Measurements from ENCODE around the gene HSD17B2.

The HSD17B2 gene

GRCh38 chr16:82034981-82035612 is at the start of gene HSD17B2:
HSD17B2 (plus strand) TSS chr16:82035253; CDS start chr16:82035425, 172 bp downstream.
- H3K4me1 ChIP-seq (ENCODE audit: insufficient read depth, low read length, severe bottlenecking): no peaks in the 10 kb centered on the region
- H3F3A ChIP-seq (ENCODE audit: insufficient read depth, low read length): no peaks in the 10 kb centered on the region
- H3K9me3 ChIP-seq (ENCODE audit: low read length): no peaks in the 10 kb centered on the region
- no peaks in the 10 kb centered on the region for H3K27me3 ChIP-seq (ENCODE audit: insufficient read depth, low read length)
- TF ChIP-seq, protein P1, sequence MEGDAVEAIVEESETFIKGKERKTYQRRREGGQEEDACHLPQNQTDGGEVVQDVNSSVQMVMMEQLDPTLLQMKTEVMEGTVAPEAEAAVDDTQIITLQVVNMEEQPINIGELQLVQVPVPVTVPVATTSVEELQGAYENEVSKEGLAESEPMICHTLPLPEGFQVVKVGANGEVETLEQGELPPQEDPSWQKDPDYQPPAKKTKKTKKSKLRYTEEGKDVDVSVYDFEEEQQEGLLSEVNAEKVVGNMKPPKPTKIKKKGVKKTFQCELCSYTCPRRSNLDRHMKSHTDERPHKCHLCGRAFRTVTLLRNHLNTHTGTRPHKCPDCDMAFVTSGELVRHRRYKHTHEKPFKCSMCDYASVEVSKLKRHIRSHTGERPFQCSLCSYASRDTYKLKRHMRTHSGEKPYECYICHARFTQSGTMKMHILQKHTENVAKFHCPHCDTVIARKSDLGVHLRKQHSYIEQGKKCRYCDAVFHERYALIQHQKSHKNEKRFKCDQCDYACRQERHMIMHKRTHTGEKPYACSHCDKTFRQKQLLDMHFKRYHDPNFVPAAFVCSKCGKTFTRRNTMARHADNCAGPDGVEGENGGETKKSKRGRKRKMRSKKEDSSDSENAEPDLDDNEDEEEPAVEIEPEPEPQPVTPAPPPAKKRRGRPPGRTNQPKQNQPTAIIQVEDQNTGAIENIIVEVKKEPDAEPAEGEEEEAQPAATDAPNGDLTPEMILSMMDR (IDR thresholded peaks at IDR 0.05; ENCODE audit: low read length): no peak
- no peaks in the 10 kb centered on the region for H3K36me3 ChIP-seq (ENCODE audit: insufficient read depth, low read length)
- H3K4me3 ChIP-seq (ENCODE audit: low read depth, low read length, poor library complexity, severe bottlenecking): no peak within 1 kb of the TSS
- H3K9ac ChIP-seq (ENCODE audit: low read length): no peak within 1 kb of the TSS
- H3K27ac ChIP-seq (ENCODE audit: low read depth, low read length, poor library complexity, severe bottlenecking): no peak within 1 kb of the TSS
- H2AFZ ChIP-seq (ENCODE audit: low read length): no peak within 1 kb of the TSS
- H3K4me2 ChIP-seq (ENCODE audit: low read length): no peak within 1 kb of the TSS
- no peaks in the 10 kb centered on the region for H3K9me2 ChIP-seq (ENCODE audit: low read depth, low read length)
- H4K20me1 ChIP-seq (ENCODE audit: insufficient read depth, low read length): no peaks in the 10 kb centered on the region
- H3K79me2 ChIP-seq (ENCODE audit: insufficient read depth, low read length): no peaks in the 10 kb centered on the region

DNA sequence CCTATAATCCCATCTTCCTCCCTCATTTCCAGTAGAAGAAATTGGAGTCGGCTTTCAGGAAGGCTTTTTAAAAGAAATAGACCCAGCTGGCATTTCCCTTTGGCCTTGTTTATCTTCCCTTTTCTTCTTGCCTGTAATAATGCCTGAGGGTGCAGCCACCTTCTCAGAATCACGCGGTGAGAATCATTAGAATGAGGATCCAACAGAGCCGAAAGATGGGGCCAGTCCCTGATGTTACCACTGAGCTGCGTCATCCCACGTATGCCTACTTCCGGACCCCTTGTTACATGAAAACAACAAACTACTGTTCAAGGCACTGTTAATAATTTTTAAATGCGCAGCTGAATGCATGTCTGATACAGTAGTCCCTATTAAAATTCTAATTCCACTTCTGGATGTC is 47.9 kb upstream of the HSD17B2 start:
- H3K4me3 ChIP-seq (ENCODE audit: low read depth, low read length, poor library complexity, severe bottlenecking): no peak overlapping the region
- no peaks in the 10 kb centered on the region for H3K4me1 ChIP-seq (ENCODE audit: insufficient read depth, low read length, severe bottlenecking)
- no peak for TF ChIP-seq EZH2 (IDR thresholded peaks at IDR 0.05; ENCODE audit: borderline replicate concordance, low read length)
- TF ChIP-seq, protein P1 (IDR thresholded peaks at IDR 0.05; ENCODE audit: low read length): no peak
- no peak overlapping the region for H2AFZ ChIP-seq (ENCODE audit: low read length)
- H4K20me1 ChIP-seq (ENCODE audit: insufficient read depth, low read length): no peaks in the 10 kb centered on the region
- no peaks in the 10 kb centered on the region for H3K9me3 ChIP-seq (ENCODE audit: low read length)
- H3K27ac ChIP-seq (ENCODE audit: low read depth, low read length, poor library complexity, severe bottlenecking): no peak overlapping the region
- H3F3A ChIP-seq (ENCODE audit: insufficient read depth, low read length): no peaks in the 10 kb centered on the region
- H3K79me2 ChIP-seq (ENCODE audit: insufficient read depth, low read length): no peaks in the 10 kb centered on the region
- no peaks in the 10 kb centered on the region for H3K9me2 ChIP-seq (ENCODE audit: low read depth, low read length)
- H3K9ac ChIP-seq (ENCODE audit: low read length): no peak overlapping the region
- no peak overlapping the region for H3K4me2 ChIP-seq (ENCODE audit: low read length)
- H3K27me3 ChIP-seq (ENCODE audit: insufficient read depth, low read length): no peaks in the 10 kb centered on the region
- H3K36me3 ChIP-seq (ENCODE audit: insufficient read depth, low read length): no peaks in the 10 kb centered on the region

GRCh38 chr16:81987706-81988105 is 47.3 kb upstream of the HSD17B2 start:
- no peaks in the 10 kb centered on the region for H3K36me3 ChIP-seq (ENCODE audit: insufficient read depth, low read length)
- no peak overlapping the region for H3K4me2 ChIP-seq (ENCODE audit: low read length)
- H3K79me2 ChIP-seq (ENCODE audit: insufficient read depth, low read length): no peaks in the 10 kb centered on the region
- H3K9me2 ChIP-seq (ENCODE audit: low read depth, low read length): no peaks in the 10 kb centered on the region
- no peaks in the 10 kb centered on the region for H3K27me3 ChIP-seq (ENCODE audit: insufficient read depth, low read length)
- no peak overlapping the region for H2AFZ ChIP-seq (ENCODE audit: low read length)
- no peaks in the 10 kb centered on the region for H3K4me1 ChIP-seq (ENCODE audit: insufficient read depth, low read length, severe bottlenecking)
- no peaks in the 10 kb centered on the region for H3K9me3 ChIP-seq (ENCODE audit: low read length)
- H3K9ac ChIP-seq (ENCODE audit: low read length): no peak overlapping the region
- H3F3A ChIP-seq (ENCODE audit: insufficient read depth, low read length): no peaks in the 10 kb centered on the region
- no peak overlapping the region for H3K27ac ChIP-seq (ENCODE audit: low read depth, low read length, poor library complexity, severe bottlenecking)
- no peak overlapping the region for H3K4me3 ChIP-seq (ENCODE audit: low read depth, low read length, poor library complexity, severe bottlenecking)
- H4K20me1 ChIP-seq (ENCODE audit: insufficient read depth, low read length): no peaks in the 10 kb centered on the region
- TF ChIP-seq, protein P1 (IDR thresholded peaks at IDR 0.05; ENCODE audit: low read length): no peak
- TF ChIP-seq EZH2 (IDR thresholded peaks at IDR 0.05; ENCODE audit: borderline replicate concordance, low read length): no peak
